Bronchial epithelial cell (primary cell): Measurements from ENCODE around the gene RARA. TPM values are rescaled to one million over a fixed set of nuclear protein-coding genes. Genes with fewer than 3 reads are reported as not detected.
A peak's percentile ranks its signal among the peaks of the same experiment; 100 is the strongest.

ENCODE experiments used
- DNase-seq: peaks from one replicate; pipeline ENCODE4 v3.0.0-alpha.2; 2010; ENCODE audit warnings: low read depth
- FAIRE-seq: peaks from 2 replicates; lab custom pipeline; 2011; peaks lifted over from hg19 to GRCh38; lab: Jason Lieb, UNC
- H3K27me3 ChIP-seq: 2 replicates; pipeline ENCODE4 v1.5.1; 2011; ENCODE audit warnings: low read length; ENCODE audit not compliant: control insufficient read depth, insufficient read depth
- H3K36me3 ChIP-seq: 2 replicates; pipeline ENCODE4 v1.5.1; 2011; ENCODE audit warnings: low read length; ENCODE audit not compliant: control insufficient read depth, insufficient read depth
- H3K4me3 ChIP-seq: 2 replicates; pipeline ENCODE4 v1.5.1; 2011; ENCODE audit warnings: mild to moderate bottlenecking, low read depth, low read length, control low read depth
- CTCF ChIP-seq: IDR thresholded peaks from 2 replicates; pipeline ENCODE4 v1.5.1; 2011; ENCODE audit warnings: mild to moderate bottlenecking, moderate library complexity, low read length, control low read depth, inconsistent platforms; ENCODE audit not compliant: insufficient read depth, severe bottlenecking
- total RNA-seq: library from RNA; depleted of rRNA; stranded (reverse); fragments of >200 nt; gene quantifications from 2 replicates; pipeline ENCODE4 v1.2.1, GENCODE V29; 2014

The RARA gene
- total RNA-seq, 1 donor from 2014 or later: 1.3 TPM

GRCh38 chr17:40307001-40307730 is 1.8 kb upstream of the RARA start:
- no peak for TF ChIP-seq CTCF
- Histone ChIP-seq H3K27me3 (no peaks in the 10 kb centered on the region), H3K36me3 (no peaks in the 10 kb centered on the region), H3K4me3 (no peak overlapping the region)
- DNase-seq (no peak), FAIRE-seq (no peak)

- FAIRE-seq (no peak), DNase-seq (no peak)
- no peak for TF ChIP-seq CTCF
- H3K4me3 ChIP-seq: no peak overlapping the region
- H3K36me3 ChIP-seq: no peaks in the 10 kb centered on the region
- no peaks in the 10 kb centered on the region for H3K27me3 ChIP-seq
These were observed 1.2 kb upstream of the RARA start for GRCh38 chr17:40307740-40308239.

GRCh38 chr17:40309949-40310510 is 1.1 kb downstream of the RARA start:
- FAIRE-seq: no peak
- H3K36me3 ChIP-seq: no peaks in the 10 kb centered on the region
- DNase-seq: no peak
- TF ChIP-seq CTCF: no peak
- H3K4me3 ChIP-seq: peak overlapping the region; percentile 65
- no peaks in the 10 kb centered on the region for H3K27me3 ChIP-seq

GRCh38 chr17:40310882-40311391 is 2.0 kb downstream of the RARA start:
- no peak for DNase-seq
- no peak overlapping the region for H3K4me3 ChIP-seq
- H3K36me3 ChIP-seq: no peaks in the 10 kb centered on the region
- no peak for TF ChIP-seq CTCF
- no peak for FAIRE-seq
- no peaks in the 10 kb centered on the region for H3K27me3 ChIP-seq

GRCh38 chr17:40311575-40311974 is 2.6 kb downstream of the RARA start:
- Histone ChIP-seq H3K27me3 (no peaks in the 10 kb centered on the region), H3K36me3 (no peaks in the 10 kb centered on the region), H3K4me3 (no peak overlapping the region)
- DNase-seq: no peak
- TF ChIP-seq CTCF: no peak
- FAIRE-seq: no peak
